ENCODE results near the gene ABI1.

ABI1 gene

DNA sequence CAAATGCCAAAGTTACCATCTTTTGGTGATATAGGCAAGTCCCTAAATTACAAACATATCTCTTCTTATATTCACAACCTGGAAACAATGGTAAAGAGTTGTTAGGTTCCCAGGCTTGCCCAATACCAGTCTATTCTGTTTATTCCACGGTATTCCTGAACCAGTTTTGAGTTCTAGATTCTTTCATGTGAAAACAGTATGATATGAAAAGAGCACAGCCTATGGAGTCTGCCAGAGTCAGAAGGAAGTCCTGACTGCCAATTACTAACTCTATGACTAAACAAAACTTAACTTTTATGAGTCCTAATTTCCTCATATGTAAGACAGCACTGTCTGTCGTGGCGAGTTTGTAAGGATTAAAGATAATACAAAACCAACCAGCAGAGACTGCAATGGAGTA, 5.6 kb downstream of the ABI1 start:
- in situ Hi-C loops (cut with HindIII; ENCODE audit: low sequenced_read_pairs), result no loop called here

DNA sequence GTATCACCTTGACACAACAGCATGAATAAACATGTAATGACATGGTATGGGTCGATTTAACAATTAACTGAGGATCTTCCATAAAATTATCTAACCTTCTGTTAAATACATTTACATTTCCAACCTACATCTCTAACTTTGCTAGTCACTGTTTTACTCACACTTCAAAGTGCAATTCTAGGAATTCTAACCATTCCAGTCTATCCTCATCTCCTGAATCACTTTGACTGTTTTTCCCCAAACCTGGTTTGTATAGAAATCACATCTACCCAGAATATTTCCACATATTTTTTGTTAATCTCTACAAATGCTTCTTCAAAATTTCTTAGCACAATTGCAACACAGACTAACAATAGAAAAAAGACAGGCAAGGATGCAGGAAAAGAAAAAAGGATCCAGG, 6.2 kb downstream of the ABI1 start:
- in situ Hi-C loops (cut with HindIII; ENCODE audit: low sequenced_read_pairs), result no loop called here

DNA sequence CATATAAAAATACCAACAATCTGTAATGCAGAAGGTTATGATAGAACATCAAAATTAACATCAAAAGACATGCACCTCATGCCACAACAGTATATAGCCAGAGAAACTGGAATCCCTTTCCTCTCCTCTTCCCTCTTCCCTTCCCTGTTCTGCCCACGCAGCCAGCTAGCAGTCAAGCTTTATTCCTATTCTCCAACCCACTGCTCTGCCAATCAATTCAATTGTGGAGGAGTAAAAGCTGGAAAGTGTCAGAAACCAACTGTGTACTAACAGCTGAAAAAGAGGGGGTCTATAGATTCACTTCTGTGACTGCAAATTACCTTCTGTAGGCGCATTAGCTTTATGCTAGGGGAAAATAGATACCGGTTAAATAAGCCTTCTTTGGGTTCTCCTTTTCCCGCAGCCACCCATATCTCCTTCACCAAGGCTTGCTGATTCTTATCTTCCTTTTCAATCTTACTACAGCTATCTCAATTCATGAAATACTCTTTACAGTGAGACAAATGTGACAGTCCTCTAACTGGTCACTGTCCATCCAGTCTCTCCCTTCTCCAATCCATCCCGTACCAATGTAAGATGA, 16.3 kb downstream of the ABI1 start:
- in situ Hi-C loops (cut with HindIII; ENCODE audit: low sequenced_read_pairs), result no loop called here

DNA sequence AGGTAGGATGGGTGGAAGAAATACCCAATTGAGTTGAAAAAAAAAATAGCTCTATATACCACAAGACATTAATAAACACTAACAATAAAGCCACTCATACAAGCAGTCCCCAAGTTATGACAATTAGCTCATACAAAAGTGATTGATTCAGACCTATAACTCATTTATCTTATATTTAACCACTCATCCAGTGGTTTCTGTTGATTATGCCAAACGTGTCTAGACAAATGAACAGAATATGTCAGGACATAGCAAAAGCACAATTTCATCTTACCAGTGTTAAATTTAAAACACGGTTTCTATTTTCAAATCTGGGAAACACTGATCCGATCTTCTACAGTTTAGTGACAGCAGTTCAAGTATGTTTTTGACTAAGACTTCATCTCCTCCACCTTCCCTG, 17.0 kb downstream of the ABI1 start:
- in situ Hi-C loops (cut with HindIII; ENCODE audit: low sequenced_read_pairs), result no loop called here

DNA sequence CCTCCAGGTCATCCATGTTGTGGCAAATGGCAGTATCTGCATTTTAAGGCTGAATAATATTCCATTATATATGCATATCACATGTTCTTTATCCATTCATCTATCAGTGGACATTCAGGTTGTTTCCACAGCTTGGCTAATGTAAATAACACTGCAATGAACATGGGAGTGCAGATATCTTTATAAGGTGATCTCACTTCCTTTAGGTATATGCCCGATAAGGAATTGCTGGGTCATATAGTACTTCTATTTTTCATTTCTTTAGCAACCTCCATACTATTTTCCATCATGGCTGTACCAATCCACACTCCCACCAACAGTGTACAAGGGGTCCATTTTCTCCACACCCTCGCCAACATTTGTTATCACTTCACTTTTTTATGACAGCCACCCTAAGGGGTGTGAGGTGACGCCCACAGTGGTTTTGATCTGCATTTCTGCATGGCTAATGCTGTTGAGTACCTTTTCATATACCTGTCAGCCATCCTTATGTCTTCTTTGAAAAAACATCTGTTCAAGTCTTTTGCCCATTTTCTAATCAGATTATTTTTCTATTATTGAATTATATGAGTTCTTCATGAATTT, 18.9 kb downstream of the ABI1 start:
- in situ Hi-C loops (cut with HindIII; ENCODE audit: low sequenced_read_pairs), result no loop called here

DNA sequence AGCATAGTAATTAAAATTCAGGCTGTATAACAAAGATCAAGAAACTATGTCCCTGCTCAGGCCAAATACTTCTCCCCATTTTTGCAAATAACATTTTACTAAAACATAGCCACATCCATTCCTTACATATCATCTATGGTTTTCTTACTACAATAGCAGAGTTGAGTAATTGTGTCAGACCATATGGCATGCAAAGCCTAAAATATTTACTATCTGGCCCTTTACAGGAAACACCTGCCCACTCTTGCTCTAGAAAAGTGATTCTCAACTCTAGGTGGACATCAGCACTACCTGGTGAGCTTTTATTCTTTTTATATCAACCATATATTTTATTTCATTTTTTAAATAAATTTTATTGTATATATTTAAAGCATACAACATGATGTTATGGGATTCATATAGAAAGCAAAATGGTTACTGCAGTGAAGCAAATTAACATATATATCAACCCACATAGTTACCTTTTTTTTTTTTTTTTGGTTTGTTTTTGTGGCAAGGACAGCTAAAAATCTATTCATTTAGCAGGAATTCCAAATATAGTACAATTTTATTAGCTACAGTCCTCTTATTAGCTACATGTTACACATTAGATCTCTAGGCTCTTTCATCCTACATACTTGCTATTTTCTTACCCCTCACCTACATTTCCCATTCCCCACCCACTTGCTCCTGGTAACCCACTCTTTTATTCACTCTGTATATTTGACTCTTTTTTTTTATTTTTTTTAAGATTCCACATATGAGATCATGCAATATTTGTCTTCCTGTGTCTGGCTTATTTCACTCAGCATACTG, 19.6 kb downstream of the ABI1 start:
- in situ Hi-C loops (cut with HindIII; ENCODE audit: low sequenced_read_pairs), result no loop called here

DNA sequence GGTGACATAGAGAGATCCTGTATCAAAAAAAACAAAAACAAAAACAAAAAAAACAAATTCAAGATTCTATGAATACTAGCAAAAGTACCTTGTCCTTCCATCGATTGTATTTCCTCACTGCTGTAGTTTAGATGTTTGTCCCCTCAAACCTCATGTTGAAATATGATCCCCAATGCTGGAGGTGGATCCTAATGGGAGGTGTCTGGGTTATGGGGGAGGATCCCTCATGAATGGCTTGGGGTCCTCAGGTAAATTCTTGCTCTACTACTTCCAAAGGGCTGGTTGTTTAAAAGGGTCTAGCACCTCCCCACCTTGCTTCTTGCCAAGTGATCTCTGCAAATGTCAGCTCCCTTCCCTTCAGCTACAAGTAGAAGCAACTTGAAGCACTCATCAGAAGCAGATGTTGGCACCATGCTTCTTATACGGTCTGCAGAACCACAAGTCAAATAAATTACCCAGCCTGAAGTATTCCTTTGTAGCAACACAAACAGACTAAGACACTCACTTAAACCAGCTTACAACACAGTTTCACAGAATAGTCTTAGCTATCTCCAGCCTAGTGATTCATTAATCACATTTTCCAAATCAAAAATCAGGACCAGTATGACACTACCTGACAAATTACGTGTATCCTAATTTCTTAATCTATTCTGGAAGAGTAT, 20.7 kb downstream of the ABI1 start:
- in situ Hi-C loops (cut with HindIII; ENCODE audit: low sequenced_read_pairs), result no loop called here

DNA sequence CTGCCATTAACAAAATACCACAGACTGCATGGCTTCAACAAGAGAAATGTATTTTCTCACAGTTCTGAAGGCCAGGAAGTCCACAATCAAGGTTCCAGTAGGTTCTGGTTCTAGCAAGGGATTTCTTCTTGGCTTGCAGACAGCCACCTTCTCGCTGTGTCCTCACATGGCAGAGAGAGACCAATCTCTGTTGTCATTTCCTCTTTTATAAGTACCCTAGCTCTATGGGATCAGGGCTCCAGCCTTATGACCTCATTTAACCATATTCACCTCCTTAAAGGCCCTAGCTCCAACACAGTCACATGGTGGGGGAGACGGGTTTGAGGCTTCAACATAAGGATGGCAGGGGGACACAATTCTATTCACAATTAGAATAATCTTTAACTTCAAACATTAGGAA, 23.6 kb downstream of the ABI1 start:
- in situ Hi-C loops (cut with HindIII; ENCODE audit: low sequenced_read_pairs), result no loop called here

DNA sequence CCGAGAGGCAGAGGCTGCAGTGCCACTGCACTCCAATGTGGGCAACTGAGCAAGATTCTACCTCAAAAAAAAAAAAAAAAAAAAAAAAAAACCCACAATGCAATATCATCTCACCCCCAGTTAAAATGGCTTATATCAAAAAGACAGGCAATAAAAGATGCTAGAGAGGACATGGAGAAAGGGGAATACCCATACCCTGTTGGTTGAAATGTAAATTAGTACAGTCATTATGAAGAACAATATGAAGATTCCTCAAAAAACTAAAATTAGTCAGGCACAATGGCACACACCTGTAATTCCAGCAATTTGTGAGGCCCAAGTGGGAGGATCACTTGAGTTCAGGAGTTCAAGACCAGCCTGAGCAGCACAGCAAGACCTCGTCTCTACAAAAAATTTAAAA, 25.7 kb downstream of the ABI1 start:
- in situ Hi-C loops (cut with HindIII; ENCODE audit: low sequenced_read_pairs), result no loop called here

DNA sequence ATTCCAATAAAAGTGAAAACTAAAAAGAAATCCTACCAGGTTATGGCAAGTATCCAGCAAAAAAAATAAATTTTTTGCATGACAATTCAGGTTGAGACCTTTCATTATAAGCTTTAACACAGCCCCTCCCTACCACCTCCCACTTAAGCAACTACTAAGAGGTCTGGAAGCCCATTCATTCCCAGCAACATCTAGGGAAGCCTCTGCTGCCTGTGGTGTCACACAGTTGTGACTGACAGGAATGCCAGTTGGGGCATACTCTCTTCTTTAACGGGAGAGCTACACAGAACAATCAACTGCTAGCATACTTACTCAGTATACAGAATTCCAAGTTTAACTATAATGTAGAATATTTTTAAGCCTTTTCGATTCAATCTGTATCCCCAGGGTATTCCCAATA, 27.8 kb downstream of the ABI1 start:
- in situ Hi-C loops (cut with HindIII; ENCODE audit: low sequenced_read_pairs), result no loop called here

DNA sequence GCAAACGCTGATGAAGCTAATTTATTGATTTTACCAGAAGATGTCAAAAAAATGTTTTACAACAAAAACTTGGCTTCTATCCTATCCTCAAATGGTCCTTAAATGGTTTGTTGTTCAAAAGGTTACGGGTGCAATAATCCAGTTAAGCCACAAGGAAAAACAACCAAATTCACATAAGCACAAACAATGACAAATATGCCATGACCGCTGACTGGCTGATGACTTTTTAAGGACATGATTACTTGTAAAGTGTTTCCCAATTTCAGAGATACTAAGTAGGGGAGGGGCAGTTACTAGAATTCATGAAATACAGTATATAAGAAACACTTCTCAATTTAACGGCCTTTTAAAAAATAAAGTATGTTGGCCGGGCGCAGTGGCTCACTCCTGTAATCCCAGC, 28.8 kb downstream of the ABI1 start:
- in situ Hi-C loops (cut with HindIII; ENCODE audit: low sequenced_read_pairs), result no loop called here

DNA sequence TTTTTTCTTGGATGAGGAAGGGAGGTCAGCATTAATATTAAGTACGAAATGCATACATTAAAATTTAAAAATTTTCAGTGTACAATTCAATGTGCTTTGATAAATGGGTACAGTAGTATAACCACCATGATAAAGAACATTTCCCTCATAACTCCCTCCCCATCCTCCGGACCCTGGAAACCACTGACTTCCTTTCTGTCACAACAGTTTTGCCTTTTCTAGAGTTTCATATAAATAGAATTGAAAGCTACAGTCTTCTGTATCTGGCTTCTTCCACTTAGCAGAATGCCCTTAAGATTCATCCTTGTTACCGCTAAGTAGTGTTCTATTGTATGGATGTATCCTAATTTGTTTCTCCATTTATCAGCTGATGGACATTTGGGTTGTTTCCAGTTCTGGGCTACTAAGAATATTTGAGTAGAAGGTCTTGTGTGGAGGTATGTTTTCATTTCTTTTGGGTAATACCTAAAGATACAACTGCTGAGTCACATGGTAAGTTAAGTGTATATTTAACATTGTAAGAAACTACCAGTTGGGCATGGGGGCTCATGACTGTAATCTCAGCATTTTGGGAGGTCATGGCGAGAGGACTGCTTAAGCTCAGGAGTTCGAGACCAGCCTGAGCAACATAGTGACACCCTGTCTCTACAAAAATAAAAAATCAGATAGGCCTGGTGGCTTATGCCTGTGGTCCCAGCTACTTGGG, 30.8 kb downstream of the ABI1 start:
- in situ Hi-C loops (cut with HindIII; ENCODE audit: low sequenced_read_pairs), result no loop called here

DNA sequence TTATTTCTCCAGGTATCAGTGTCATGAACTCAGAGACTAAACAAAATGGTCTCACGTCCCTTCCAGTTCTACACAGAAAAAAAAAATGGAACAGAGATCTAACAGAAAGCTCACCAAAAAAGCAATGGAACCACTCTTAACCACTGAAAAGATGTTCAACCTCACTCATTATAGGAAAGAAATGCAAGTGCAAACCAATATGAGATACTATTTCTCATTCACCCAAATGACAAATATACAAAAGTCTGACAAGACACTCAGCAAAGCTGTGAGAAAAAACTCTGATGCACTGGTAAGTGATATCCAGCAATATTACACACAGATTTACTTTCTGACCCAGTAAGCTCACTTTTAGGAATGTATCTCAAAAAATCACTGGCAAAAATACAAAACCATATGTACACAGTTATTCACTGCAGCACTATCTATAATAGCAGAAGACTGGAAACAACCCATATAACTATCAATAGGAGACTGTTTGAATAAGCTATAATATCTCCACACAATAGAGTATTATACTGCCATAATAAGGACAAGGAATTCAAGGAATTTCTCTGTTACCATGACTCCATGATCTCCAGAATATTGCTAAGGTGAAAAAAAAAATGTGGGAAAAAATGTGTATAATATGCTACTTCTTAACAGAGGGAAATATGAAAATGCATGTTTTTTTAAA, 36.6 kb downstream of the ABI1 start:
- in situ Hi-C loops (cut with HindIII; ENCODE audit: low sequenced_read_pairs), result no loop called here

DNA sequence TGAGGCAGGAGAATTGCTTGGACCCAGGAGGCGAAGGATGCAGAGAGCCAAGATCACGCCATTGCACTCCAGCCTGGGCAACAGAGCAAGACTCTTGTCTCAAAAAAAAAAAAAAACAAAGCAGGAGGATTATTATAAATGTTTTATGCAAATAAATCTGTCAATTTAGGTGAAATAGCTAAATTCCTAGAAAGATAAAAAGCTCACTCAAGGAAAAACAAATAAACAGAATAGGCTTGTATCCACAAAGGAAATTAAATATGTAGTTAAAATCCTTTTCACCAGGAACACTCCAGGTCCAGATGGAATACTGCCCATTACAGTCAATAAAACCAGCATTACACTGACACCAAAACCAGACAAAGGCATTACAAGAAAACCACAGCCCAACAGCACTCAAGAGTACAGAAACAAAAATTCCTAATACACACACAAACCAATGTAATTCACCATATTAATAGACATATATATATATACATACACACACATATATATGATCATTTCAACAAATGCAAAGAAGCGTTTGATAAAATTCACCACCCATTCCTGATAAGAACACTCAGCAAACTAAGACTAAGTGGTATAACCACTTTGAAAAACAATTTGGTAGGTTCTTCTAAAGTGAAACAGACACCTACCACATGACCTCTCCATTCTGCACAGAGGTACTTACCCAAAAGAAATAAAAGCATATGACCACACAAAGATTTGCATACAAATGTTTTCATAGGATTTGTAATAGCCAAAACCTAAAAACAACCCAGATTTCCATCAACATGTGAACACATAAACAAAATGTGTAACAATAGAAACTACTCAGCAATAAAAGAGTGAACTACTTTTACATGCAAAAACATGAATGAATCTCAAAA, 38.8 kb downstream of the ABI1 start:
- in situ Hi-C loops (cut with HindIII; ENCODE audit: low sequenced_read_pairs), result no loop called here

DNA sequence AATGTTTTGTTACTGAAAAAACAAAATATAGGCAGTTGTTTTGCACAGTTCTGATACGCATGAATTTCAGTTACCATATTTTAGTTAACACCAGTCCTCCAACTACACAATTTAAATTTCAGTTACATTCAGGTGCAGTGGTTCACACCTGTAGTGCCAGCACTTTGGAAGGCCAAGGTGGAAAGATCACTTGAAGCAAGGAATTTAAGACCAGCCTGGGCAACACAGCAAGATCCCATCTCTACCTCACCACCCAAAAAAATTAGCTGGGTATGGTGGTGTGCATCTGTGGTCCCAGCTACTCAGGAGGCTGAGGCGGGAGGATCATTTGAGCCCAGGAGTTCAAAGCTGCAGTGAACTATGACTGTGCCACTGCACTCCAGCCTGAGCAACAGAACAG, 45.3 kb downstream of the ABI1 start:
- in situ Hi-C loops (cut with HindIII; ENCODE audit: low sequenced_read_pairs), result no loop called here

DNA sequence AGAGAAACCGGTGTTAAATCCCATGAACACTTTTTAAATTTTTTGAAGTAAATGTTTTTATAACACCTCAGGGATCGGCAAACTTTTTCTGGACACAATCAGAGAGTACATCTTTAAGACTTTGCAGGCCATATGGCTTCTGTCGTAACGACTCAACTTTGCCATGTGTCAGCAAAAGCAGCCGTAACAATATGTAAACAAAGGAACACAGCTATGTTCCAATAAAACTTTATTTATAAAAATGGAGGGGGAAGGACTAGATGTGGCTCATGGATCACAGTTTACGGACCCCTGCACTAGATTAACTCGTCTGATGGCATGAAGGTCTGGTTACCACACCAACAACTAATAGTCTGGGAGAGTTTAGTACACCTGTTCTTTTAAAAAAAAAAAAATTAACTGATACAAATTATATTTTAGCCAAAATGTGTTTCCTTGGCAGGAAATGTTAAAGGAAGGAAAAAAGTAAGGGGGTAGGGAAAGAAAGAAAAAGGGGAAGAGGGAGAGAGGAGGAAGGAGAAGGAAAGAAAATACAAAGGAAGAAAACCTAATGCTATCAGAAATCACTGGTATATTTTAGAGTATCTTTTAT, 50.2 kb downstream of the ABI1 start:
- in situ Hi-C loops (cut with HindIII; ENCODE audit: low sequenced_read_pairs), result no loop called here

DNA sequence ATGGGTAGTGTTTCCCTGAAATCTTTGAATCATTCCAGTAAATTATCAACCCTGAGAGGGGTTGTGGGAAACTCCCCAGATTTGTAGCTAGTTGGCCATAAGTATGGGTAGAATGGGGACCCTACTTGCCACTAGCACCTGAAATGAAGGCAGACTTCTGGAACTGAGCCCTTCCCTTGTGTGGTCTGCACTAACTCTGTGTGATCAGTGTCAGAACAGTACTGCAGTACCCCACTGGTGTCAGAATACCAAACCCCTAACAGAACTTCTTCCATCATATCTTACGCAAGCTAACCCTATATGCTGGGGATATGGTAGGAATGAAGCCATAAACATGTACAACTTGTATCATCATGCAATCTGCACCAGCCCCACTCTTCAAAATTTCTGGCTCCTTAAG, 50.8 kb downstream of the ABI1 start:
- in situ Hi-C loops (cut with HindIII; ENCODE audit: low sequenced_read_pairs), result no loop called here

DNA sequence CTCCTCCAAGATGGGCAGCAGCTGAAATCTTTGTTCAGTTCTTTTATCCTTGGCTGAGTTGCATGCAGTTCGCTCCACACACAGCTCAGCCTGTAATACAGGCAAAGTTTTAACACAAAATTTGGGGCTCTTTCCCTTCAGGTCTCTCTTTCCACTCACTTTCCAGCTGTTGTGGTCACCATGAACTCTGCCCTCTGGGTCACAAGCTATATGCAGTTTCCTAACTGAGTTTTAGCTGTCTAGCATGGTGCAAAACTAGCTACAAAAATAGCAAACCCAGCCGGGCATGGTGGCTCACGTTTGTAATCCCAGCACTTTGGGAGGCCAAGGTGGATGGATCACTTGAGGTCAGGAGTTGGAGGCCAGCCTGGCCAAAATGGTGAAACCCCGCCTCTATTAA, 53.2 kb downstream of the ABI1 start:
- in situ Hi-C loops (cut with HindIII; ENCODE audit: low sequenced_read_pairs), result no loop called here

DNA sequence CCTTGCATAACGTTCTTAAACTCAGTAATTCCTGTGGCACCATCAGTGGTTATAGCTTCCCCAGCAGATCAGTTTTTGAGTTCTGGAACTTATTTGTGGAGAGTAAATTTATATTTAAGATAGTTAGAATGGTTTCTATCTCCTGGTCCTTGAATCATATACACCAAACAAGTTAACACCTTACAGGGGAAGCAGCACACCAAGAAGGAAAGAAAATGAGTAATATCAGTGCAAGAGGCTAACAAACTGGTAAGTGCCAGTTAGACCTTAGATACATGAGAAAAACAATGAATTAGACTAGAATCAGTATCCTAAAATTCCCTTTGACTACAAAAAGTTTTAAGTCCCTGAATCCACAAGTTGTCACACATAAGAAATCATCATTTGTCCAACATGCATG, 54.2 kb downstream of the ABI1 start:
- in situ Hi-C loops (cut with HindIII; ENCODE audit: low sequenced_read_pairs), result no loop called here
